ENCODE results near the gene TMPRSS3.

TMPRSS3 gene

GRCh38 chr21:42386034-42386591 lies 9.7 kb downstream of the TMPRSS3 start:
- no peak for DNase-seq

GRCh38 chr21:42385619-42386018 lies 10.2 kb downstream of the TMPRSS3 start:
- no peak for DNase-seq

- DNase-seq = no peak
Measured at GRCh38 chr21:42384989-42385388, 10.9 kb downstream of the TMPRSS3 start.

- DNase-seq = no peak
Measured at GRCh38 chr21:42384156-42384945, 11.5 kb downstream of the TMPRSS3 start.

GRCh38 chr21:42383331-42383730 lies 12.5 kb downstream of the TMPRSS3 start:
- no peak for DNase-seq

- DNase-seq = no peak
Measured at GRCh38 chr21:42382915-42383314, 12.9 kb downstream of the TMPRSS3 start.

- DNase-seq = no peak
Measured at GRCh38 chr21:42381347-42381984, 14.4 kb downstream of the TMPRSS3 start.

- DNase-seq = no peak
Measured at GRCh38 chr21:42379426-42380215, 16.2 kb downstream of the TMPRSS3 start.

GRCh38 chr21:42378418-42378817 lies 17.4 kb downstream of the TMPRSS3 start:
- DNase-seq = no peak

- no peak for DNase-seq
Measured at GRCh38 chr21:42377951-42378340, 17.9 kb downstream of the TMPRSS3 start.

- no peak for DNase-seq
Measured at GRCh38 chr21:42377211-42377950, 18.5 kb downstream of the TMPRSS3 start.

GRCh38 chr21:42376338-42376982 lies 19.4 kb downstream of the TMPRSS3 start:
- DNase-seq = no peak

- no peak for DNase-seq
Measured at GRCh38 chr21:42375966-42376337, 19.9 kb downstream of the TMPRSS3 start.

- DNase-seq = no peak
Measured at GRCh38 chr21:42375506-42375905, 20.3 kb downstream of the TMPRSS3 start.

GRCh38 chr21:42374864-42375499 lies 20.9 kb downstream of the TMPRSS3 start:
- DNase-seq = no peak

- DNase-seq = no peak
Measured at GRCh38 chr21:42374457-42374856, 21.4 kb downstream of the TMPRSS3 start.

GRCh38 chr21:42373908-42374455 lies 21.9 kb downstream of the TMPRSS3 start:
- no peak for DNase-seq

- no peak for DNase-seq
Measured at GRCh38 chr21:42373196-42373907, 22.5 kb downstream of the TMPRSS3 start.

- DNase-seq = no peak
Measured at GRCh38 chr21:42370894-42371654, 24.8 kb downstream of the TMPRSS3 start.

GRCh38 chr21:42369821-42370220 lies 26.0 kb downstream of the TMPRSS3 start:
- DNase-seq = no peak
